ENCODE results near the gene MUCL1. TPM values are rescaled to one million over a fixed set of nuclear protein-coding genes. Genes with fewer than 3 reads are reported as not detected.
"Not testable (repeated sequence)": the region's sequence is repeated elsewhere in the genome, so short reads cannot be mapped to it uniquely, and the experiment has no call there.

Gene MUCL1
- total RNA-seq, 1 donor from 2014 or later: 0.84 TPM

DNA sequence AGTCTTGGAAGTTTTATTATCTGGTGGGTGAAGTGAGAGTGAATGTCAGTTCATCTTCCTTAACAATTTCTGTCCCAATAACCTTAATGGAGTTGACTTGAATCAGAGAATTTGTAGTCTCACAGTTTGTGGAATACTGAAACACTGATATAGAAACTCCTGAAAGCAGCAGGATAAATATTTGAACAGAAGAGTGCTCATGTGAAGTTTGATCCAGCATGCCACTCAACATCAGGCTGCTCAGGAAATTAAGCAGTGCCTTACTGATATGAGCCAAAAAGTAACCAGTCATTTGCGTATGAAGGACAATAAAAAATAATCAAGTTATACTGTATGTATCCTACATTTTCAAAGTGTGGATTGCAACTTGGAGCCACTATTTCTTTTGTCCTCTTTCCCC lies 15.7 kb downstream of the MUCL1 start:
- peaks cover 45% of the 10 kb centered on the region for H3K27me3 Mint-ChIP-seq
- H3K36me3 Mint-ChIP-seq (ENCODE audit: low read depth): no peaks in the 10 kb centered on the region

DNA sequence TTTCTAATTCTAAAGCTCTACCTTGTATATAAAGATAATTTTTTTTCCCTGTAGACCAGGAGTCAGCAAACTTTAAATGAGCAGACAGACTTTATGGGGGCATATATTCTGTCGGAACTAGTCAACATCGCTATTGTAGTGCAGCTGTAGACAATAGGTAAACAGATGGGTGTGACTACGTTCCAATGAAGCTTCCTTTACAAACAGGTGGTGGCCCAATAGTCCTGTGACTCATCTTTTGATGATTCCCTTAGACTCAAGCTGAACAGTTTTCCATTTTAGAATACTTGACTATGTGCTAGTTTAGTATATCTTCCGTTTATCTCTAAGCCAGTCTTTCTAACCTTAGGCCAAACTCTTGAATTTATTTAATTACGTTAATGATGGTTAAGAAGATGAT lies 16.3 kb downstream of the MUCL1 start:
- Mint-ChIP-seq H3K27me3 (peaks cover 44% of the 10 kb centered on the region), H3K27ac (no peak overlapping the region), H3K4me3 (no peak overlapping the region), H3K36me3 (ENCODE audit: low read depth) (no peaks in the 10 kb centered on the region), H3K9me3 (peaks cover 5% of the 10 kb centered on the region), H3K4me1 (peaks cover 2% of the 10 kb centered on the region)
- intact Hi-C loops (cut with micrococcal nuclease): no loop called here
- no peak for DNase-seq

More for the DNA sequence above, 15.7 kb downstream of the MUCL1 start:
- DNase-seq: no peak
- no peak overlapping the region for H3K4me3 Mint-ChIP-seq
- no peak overlapping the region for H3K27ac Mint-ChIP-seq
- peaks cover 2% of the 10 kb centered on the region for H3K4me1 Mint-ChIP-seq
- intact Hi-C loops (cut with micrococcal nuclease): no loop called here
- H3K9me3 Mint-ChIP-seq: peaks cover 5% of the 10 kb centered on the region

DNA sequence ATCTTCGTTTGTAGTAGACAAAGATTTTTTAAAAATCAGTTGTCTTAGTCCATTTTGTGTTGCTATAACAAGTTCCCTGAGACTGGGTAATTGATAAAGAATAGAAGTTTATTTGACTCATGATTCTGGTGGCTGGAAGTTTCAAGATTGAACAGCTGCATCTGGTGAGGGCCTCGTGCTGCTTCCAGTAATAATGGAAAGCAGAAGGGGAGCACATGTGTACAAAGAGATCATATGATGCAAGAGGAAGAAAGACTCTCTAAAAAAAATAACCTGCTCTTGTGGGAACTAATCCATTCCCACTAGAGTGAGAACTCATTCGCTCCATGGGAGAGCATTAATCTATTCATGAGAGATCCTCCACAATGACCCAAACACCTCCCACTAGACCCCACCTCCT lies 24.8 kb downstream of the MUCL1 start:
- Mint-ChIP-seq H3K27me3 (peaks cover 20% of the 10 kb centered on the region), H3K27ac (no peak overlapping the region), H3K36me3 (ENCODE audit: low read depth) (no peaks in the 10 kb centered on the region), H3K9me3 (peaks cover 7% of the 10 kb centered on the region), H3K4me3 (no peak overlapping the region), H3K4me1 (peaks cover 4% of the 10 kb centered on the region)
- no peak for DNase-seq
- intact Hi-C loops (cut with micrococcal nuclease): no loop called here

DNA sequence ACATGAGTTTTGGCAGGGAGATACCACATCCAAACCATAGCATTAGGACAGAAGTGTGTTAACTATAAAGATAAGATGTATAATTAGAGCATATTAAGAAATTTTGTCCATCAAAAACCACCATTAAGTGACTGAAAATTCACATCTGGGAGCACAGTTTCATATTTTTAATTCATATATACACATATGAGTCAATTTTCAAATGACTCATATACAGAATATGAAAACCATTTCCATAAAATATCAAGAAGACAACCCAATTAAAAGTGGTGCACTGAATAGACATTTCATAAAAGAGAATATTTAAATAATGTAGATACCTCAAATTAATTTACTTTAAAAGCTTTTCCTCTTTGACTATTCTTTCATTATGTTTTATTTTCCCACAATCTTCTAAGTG lies 25.3 kb downstream of the MUCL1 start:
- Mint-ChIP-seq H3K4me3 (no peak overlapping the region), H3K27ac (no peak overlapping the region), H3K36me3 (ENCODE audit: low read depth) (no peaks in the 10 kb centered on the region), H3K9me3 (peaks cover 7% of the 10 kb centered on the region), H3K27me3 (peaks cover 19% of the 10 kb centered on the region), H3K4me1 (peaks cover 4% of the 10 kb centered on the region)
- intact Hi-C loops (cut with micrococcal nuclease): no loop called here
- no peak for DNase-seq

DNA sequence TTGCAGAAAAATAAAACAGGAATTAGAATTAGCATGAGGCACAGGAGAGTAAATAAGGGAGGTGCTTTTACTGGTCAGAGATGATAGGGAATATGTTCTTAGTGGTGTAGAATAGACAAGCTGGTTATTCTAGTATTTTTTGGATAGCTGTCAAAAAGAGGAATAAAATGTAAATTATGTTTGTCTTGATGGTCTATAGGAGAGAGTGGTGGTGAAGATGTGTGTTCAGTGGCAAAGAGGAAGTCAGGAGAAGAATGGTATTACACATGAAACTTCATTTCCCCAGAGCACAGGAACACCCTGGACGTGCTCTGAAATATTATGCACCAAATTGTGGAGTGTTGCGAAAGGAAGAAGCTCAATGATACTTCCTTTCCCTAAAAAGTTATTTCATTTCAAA lies 27.8 kb downstream of the MUCL1 start:
- Mint-ChIP-seq H3K4me3 (no peak overlapping the region), H3K27me3 (peaks cover 19% of the 10 kb centered on the region), H3K27ac (no peak overlapping the region), H3K9me3 (peaks cover 7% of the 10 kb centered on the region), H3K4me1 (peaks cover 4% of the 10 kb centered on the region), H3K36me3 (ENCODE audit: low read depth) (no peaks in the 10 kb centered on the region)
- DNase-seq: no peak
- intact Hi-C loops (cut with micrococcal nuclease): no loop called here

DNA sequence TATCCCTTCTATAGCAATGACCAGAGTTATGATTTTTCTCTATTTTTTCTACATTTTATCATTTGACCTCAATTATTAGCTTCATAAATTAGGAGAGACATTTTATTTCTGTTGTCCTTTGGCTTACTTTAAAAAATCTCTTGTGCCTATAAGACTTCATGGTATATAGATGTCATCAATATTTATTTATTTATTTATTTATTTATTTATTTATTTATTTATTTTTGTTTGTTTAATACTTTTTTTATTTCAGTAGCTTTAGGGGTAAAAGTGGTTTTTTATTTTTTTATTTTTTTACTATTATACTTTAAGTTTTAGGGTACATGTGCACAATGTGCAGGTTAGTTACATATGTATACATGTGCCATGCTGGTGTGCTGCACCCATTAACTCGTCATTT lies 28.3 kb downstream of the MUCL1 start:
- H3K4me3 Mint-ChIP-seq; H3K36me3 Mint-ChIP-seq (ENCODE audit: low read depth); H3K9me3 Mint-ChIP-seq; DNase-seq; intact Hi-C loops (cut with micrococcal nuclease); H3K27ac Mint-ChIP-seq; H3K4me1 Mint-ChIP-seq: not testable (repeated sequence)
- peaks cover 16% of the 10 kb centered on the region for H3K27me3 Mint-ChIP-seq

DNA sequence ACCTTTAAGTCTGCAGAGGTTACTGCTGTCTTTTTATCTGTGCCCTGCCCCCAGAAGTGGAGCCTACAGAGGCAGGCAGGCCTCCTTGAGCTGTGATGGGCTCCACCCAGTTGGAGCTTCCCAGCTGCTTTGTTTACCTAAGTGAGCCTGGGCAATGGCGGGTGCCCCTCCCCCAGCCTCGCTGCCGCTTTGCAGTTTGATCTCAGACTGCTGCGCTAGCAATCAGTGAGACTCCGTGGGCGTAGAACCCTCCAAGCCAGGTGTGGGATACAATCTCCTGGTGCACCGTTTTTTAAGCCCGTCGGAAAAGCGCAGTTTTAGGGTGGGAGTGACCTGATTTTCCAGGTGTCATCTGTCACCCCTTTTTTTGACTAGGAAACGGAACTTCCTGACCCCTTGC lies 34.1 kb downstream of the MUCL1 start:
- H3K9me3 Mint-ChIP-seq; H3K27ac Mint-ChIP-seq; H3K36me3 Mint-ChIP-seq (ENCODE audit: low read depth); H3K4me3 Mint-ChIP-seq; DNase-seq; H3K27me3 Mint-ChIP-seq; H3K4me1 Mint-ChIP-seq; intact Hi-C loops (cut with micrococcal nuclease): not testable (repeated sequence)

DNA sequence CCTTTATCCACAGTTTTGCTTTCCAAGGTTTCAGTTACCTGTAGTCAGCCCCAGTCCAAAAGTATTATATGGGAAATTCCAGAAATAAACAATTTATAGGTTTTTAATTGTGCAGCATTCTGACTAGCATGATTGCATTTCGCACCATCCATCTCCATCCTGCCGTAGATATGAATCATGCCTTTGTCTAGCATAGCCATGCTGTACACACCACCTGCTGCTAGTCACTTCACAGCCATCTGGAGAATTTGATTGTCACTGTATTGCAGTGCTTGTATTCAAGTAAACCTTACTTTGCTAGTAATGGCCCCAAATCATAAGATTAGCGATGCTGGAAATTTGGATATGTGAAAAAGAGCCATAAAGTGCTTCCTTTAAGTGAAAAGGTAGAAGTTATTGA lies 36.0 kb downstream of the MUCL1 start:
- Mint-ChIP-seq H3K27ac (no peak overlapping the region), H3K4me1 (no peaks in the 10 kb centered on the region), H3K9me3 (no peaks in the 10 kb centered on the region), H3K4me3 (no peak overlapping the region), H3K27me3 (peaks cover 8% of the 10 kb centered on the region), H3K36me3 (ENCODE audit: low read depth) (no peaks in the 10 kb centered on the region)
- intact Hi-C loops (cut with micrococcal nuclease): no loop called here
- no peak for DNase-seq

DNA sequence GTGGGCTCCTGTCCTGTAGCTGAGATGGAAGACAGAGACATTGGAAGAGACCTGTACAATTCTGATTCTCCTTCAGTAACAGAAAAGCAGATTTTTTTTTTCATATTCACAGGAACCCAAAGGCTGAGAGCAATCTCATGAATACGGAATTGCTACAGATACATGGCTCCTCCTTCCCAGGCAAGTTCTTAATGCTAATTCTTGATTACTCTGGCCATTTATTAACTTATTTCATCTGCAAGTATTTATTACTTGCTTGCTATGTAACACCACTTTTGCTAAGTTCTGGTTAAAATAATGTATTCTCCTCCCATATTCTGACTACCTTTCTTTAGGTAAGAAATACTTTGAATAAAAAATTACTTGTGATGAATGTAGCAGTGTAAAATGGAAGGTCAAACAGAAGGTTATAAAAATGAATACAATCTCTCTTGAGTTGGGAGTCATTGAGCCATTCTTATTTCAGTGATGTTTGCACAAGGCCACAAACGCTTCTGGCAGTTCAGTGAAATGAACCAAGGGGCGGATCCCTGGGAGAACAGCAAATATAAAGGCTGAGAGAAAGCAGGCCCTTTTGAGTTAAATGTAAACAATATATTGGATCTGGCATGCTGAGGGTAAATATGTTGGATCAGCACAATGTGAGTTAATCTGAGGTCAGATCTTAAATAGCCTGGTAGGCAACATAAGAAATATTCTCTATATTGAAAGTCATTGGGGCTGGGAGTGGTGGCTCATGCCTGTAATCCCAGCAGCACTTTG lies 37.6 kb downstream of the MUCL1 start:
- Mint-ChIP-seq H3K9me3 (no peaks in the 10 kb centered on the region), H3K36me3 (ENCODE audit: low read depth) (no peaks in the 10 kb centered on the region), H3K27me3 (peaks cover 2% of the 10 kb centered on the region), H3K27ac (no peak overlapping the region), H3K4me3 (no peak overlapping the region), H3K4me1 (no peaks in the 10 kb centered on the region)
- DNase-seq: no peak
- intact Hi-C loops (cut with micrococcal nuclease): no loop called here

Other genes starting within 250 kb of the MUCL1 start
- not detected in 2 replicates for gene LACRT, start 219.6 kb upstream of the MUCL1 start, total RNA-seq
- not detected in 2 replicates for gene DCD, start 206.2 kb upstream of the MUCL1 start, total RNA-seq
- gene TESPA1, start 130.2 kb downstream of the MUCL1 start, total RNA-seq: 164 and 168 TPM in 2 replicates
- gene NEUROD4, start 165.5 kb downstream of the MUCL1 start, total RNA-seq: not detected in 2 replicates